Urinary bladder (tissue), 4 donors: ENCODE results near the gene CUL9. TPM values are rescaled to one million over a fixed set of nuclear protein-coding genes. Genes with fewer than 3 reads are reported as not detected.

ENCODE experiments used
- DNase-seq: peaks from one replicate; pipeline ENCODE4 v3.0.0-alpha.2; 2015; ENCODE audit errors: extremely low spot score
- H3K27ac ChIP-seq: one replicate; pipeline ENCODE4 v1.5.1; 2013; ENCODE audit warnings: low read depth, mild to moderate bottlenecking, moderate library complexity
- H3K36me3 ChIP-seq: one replicate; pipeline ENCODE4 v1.6.1; 2013; ENCODE audit warnings: mild to moderate bottlenecking, moderate library complexity; ENCODE audit not compliant: insufficient read depth
- H3K4me1 ChIP-seq: one replicate; pipeline ENCODE4 v1.6.1; 2013; ENCODE audit warnings: mild to moderate bottlenecking, moderate library complexity; ENCODE audit not compliant: insufficient read depth
- H3K4me3 ChIP-seq: one replicate; pipeline ENCODE4 v1.5.1; 2013; ENCODE audit warnings: low read depth, low read length
- WGBS: extraction: QIAGEN DNeasy Blood & Tissue Kit; methylation state at CpG from one replicate; pipeline ENCODE4 v1.1.7; 2013; 5-methylcytosine and 5-hydroxymethylcytosine counted together
- polyA plus RNA-seq: library from polyadenylated mRNA; stranded (reverse); fragments of 200-250 nt; gene quantifications from one replicate; pipeline ENCODE4 v1.2.3, GENCODE V29; 2013
- total RNA-seq: library from RNA; depleted of rRNA; stranded (reverse); fragments of >200 nt; gene quantifications from one replicate; pipeline ENCODE4 v1.2.3, GENCODE V29; 2014
- donor health status: healthy with polysubstance abuse.
- donor health status: healthy.

CUL9 gene
- total and polyA plus RNA-seq, 2 donors = 20.6 to 23.5 TPM

DNA sequence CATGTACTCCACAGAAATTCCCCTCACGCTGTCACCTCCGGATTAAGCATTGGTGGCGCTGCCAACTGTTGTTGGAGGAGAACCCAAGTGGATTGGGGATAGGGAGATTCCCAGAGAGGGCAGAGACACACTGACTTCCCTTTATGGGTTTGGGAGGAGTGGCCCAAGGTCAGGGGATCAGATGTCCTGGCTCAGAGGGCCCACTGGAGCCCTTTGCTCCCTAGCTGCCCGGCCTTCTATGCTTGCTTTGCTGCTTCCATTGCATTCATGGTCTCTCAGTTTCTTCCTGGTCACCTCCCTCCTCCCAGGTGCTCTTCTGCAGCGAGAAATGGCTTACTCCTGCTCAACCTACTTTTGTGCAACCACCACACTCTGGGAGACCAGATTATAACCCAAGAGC lies 14.3 kb downstream of the CUL9 start:
- H3K27ac ChIP-seq = no peak overlapping the region
- no peak overlapping the region for H3K4me3 ChIP-seq
- H3K36me3 ChIP-seq = peaks cover 7% of the 10 kb centered on the region
- H3K4me1 ChIP-seq = no peaks in the 10 kb centered on the region
- no peak for DNase-seq
- whole genome bisulfite sequencing = 83% methylated on average over 5 of the region's 5 CpGs

DNA sequence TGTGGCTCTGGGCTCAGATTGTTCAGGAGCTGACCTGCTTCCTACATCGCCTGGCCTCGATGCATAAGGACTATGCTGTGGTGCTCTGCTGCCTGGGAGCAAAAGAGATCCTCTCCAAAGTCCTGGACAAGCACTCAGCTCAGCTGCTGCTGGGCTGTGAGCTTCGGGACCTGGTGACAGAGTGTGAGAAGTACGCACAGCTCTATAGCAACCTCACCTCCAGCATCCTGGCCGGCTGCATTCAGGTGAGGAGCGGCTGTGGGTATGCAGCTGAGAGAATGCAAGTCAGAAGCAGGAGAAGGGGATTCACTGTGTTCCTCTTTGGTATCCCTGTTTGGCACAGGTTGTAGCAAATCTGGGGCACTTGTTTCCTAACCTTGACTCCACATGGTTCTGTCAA lies 17.9 kb downstream of the CUL9 start:
- Histone ChIP-seq H3K4me3 (no peak overlapping the region), H3K4me1 (no peaks in the 10 kb centered on the region), H3K36me3 (peaks cover 9% of the 10 kb centered on the region), H3K27ac (no peak overlapping the region)
- 92% methylated on average over 6 of the region's 6 CpGs for WGBS
- DNase-seq = no peak

DNA sequence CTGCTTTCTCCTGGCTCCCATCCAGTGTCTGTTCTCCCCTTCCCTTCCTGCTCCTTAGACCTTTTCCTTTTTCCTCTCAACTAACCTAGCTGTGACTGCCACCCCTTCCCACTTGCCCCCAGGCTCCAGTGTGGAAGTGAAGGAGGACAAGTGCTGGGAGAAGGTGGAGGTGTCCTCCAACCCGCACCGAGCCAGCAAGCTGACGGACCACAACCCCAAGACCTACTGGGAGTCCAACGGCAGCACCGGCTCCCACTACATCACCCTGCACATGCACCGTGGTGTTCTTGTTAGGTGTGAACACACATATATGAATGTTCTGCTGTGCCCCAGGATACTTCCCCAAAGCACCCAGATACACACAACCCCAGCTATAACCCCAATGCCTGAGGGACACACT lies 18.5 kb downstream of the CUL9 start:
- Histone ChIP-seq H3K4me1 (no peaks in the 10 kb centered on the region), H3K27ac (no peak overlapping the region), H3K36me3 (peaks cover 7% of the 10 kb centered on the region), H3K4me3 (no peak overlapping the region)
- DNase-seq = no peak
- WGBS = 91% methylated on average over 6 of the region's 6 CpGs

DNA sequence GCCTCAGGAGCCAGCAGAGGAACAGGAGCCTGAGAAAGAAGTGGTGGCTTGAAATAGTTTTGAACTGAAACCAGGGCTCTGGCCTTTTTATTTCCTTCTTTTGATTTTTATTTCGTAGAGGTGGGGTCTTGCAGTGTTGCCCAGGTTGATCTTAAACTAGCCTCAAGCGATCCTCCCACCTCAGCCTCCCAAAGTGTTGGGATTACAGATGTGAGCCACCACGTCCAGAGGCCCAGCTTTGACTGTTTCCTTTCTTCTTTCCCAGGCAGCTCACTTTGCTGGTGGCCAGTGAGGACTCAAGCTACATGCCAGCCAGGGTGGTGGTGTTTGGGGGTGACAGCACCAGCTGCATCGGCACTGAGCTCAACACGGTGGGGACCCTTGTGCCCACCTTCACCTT lies 20.5 kb downstream of the CUL9 start:
- no peak overlapping the region for H3K27ac ChIP-seq
- peaks cover 7% of the 10 kb centered on the region for H3K36me3 ChIP-seq
- H3K4me3 ChIP-seq = no peak overlapping the region
- 88% methylated on average over 5 of the region's 5 CpGs for whole genome bisulfite sequencing
- H3K4me1 ChIP-seq = no peaks in the 10 kb centered on the region
- DNase-seq = no peak

DNA sequence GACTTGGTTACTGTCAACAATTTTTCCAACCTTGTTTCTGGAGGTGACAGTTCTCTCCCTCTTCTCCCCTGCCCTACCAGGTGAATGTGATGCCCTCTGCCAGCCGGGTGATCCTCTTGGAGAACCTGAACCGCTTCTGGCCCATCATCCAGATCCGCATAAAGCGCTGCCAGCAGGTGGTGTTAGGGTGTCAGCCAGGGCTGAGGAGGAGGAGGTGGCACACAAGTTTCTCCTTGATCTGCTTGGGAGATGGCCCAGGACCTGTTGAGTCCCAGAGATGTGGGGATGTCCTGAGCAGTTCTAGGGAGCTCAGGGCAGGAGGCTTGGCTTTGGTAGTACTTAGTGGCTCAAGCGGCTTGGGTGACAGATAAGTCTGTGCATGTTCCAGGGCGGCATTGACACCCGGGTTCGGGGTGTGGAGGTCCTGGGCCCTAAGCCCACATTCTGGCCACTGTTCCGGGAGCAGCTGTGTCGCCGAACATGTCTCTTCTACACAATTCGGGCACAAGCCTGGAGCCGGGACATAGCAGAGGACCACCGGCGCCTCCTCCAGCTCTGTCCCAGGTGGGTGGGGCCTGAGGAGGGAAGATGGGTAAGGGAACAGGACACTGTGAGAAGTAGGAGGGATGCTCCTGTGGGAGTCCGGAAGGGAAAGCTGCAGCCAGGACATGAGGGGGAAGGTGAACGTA lies 21.2 kb downstream of the CUL9 start:
- no peak overlapping the region for H3K4me3 ChIP-seq
- no peak overlapping the region for H3K27ac ChIP-seq
- 92% methylated on average over 17 of the region's 17 CpGs for WGBS
- no peaks in the 10 kb centered on the region for H3K4me1 ChIP-seq
- DNase-seq = no peak
- H3K36me3 ChIP-seq = peaks cover 7% of the 10 kb centered on the region

DNA sequence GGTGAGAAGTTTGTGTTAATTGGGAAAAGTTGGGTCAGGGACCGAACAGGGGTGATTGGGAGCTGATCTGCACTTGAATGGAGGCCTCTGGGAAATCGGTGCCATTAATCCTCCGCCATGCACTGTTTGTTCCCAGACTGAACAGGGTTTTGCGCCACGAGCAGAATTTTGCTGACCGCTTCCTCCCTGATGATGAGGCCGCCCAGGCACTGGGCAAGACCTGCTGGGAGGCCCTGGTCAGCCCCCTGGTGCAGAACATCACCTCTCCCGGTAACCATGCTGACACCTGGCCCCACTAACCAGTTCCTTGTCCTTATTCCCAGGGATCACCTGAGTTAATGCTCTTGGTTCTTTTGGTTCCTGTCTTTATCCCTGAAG lies 21.7 kb downstream of the CUL9 start:
- Histone ChIP-seq H3K4me3 (no peak overlapping the region), H3K36me3 (peaks cover 3% of the 10 kb centered on the region), H3K4me1 (no peaks in the 10 kb centered on the region), H3K27ac (no peak overlapping the region)
- WGBS = 95% methylated on average over 8 of the region's 8 CpGs
- DNase-seq = no peak

DNA sequence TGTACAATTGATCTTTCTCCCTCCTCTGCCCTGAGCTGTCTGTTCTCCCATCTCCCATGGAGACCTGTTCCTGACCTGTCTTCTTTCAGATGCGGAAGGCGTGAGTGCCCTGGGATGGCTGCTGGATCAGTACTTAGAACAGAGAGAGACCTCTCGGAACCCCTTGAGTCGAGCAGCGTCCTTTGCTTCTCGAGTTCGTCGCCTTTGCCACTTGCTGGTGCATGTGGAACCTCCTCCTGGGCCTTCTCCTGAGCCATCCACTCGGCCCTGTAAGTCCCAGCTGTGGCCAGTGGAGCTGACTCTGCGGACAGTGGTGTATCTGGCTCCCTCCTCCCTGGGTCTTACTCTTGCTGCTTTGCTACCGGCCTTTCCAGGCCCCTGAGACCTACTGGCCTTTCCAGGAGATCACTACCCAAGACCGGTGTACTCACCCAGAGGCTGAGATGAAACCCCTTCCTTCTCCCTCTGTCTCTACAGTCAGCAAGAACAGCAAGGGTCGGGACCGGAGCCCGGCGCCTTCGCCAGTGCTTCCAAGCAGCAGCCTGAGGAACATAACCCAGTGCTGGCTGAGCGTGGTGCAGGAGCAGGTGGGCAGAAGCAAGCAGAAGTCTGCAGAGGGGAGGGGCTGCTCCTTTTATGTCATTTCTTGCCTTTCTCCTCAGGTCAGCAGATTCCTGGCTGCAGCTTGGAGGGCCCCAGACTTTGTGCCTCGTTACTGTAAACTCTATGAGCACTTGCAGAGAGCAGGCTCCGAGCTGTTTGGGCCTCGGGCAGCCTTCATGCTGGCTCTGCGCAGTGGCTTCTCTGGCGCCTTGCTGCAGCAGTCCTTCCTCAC lies 22.5 kb downstream of the CUL9 start:
- 93% methylated on average over 23 of the region's 23 CpGs for WGBS
- Histone ChIP-seq H3K4me1 (no peaks in the 10 kb centered on the region), H3K27ac (no peak overlapping the region), H3K4me3 (no peak overlapping the region), H3K36me3 (peaks cover 3% of the 10 kb centered on the region)
- DNase-seq = no peak

DNA sequence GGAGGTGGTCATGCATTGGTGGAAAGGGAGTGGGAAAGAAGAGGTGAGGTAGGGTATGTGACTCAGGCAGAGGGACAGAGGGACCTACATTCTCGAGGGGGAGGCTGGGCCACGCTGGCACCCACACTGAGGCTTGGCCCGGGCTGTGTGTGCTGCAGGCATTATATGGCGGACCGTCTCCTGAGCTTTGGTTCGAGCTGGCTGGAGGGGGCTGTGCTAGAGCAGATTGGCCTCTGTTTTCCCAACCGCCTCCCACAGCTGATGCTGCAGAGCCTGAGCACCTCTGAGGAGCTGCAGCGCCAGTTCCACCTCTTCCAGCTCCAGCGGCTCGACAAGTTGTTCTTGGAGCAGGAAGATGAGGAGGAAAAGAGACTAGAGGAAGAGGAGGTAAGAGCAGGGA lies 23.9 kb downstream of the CUL9 start:
- Histone ChIP-seq H3K4me3 (no peak overlapping the region), H3K27ac (no peak overlapping the region), H3K36me3 (peaks cover 3% of the 10 kb centered on the region), H3K4me1 (no peaks in the 10 kb centered on the region)
- WGBS = 93% methylated on average over 10 of the region's 10 CpGs
- no peak for DNase-seq

DNA sequence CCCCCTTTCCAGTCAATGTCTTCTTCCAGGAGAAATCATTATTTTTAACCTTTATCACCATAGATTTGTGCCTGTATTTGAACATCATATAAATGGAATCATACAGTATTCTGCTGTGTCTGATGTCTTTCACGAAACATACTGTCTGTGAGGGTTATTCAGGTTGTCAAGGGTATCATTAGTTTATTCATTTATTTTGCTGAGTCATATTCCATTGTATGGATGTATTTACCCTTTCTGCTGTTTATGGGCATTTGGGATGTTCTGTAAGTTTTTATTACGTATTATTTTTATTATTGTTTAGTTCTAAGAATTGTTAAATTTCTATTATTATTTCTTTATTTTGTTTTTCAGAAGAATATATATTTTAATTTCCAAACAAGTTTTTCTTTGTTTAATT lies 25.3 kb downstream of the CUL9 start:
- DNase-seq = no peak
- Histone ChIP-seq H3K36me3 (peaks cover 3% of the 10 kb centered on the region), H3K4me1 (no peaks in the 10 kb centered on the region), H3K27ac (no peak overlapping the region), H3K4me3 (no peak overlapping the region)
- WGBS = 93% methylated on average over 2 of the region's 2 CpGs

DNA sequence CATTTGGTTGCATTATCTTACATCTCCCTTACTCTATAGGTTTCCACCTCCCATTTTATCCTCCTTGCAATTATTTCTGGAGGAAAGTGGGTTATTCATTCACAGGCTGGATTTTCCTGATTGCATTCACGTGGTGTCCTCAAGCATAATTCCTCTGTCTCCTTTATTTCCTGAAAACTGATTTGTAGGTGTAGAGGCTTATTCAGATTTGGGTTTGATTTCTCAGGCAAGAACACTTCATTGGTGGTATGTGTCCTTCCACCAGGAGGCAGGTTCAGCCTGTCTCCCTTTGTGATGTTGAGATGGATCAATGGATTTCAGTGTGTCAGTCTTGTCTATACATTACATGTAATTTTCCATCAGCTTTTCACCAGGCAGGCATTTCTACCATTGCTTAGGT lies 30.0 kb downstream of the CUL9 start:
- no peak for DNase-seq
- Histone ChIP-seq H3K27ac (no peak overlapping the region), H3K36me3 (peaks cover 3% of the 10 kb centered on the region), H3K4me3 (no peak overlapping the region), H3K4me1 (no peaks in the 10 kb centered on the region)
- 86% methylated on average over 1 of the region's 1 CpG for WGBS

DNA sequence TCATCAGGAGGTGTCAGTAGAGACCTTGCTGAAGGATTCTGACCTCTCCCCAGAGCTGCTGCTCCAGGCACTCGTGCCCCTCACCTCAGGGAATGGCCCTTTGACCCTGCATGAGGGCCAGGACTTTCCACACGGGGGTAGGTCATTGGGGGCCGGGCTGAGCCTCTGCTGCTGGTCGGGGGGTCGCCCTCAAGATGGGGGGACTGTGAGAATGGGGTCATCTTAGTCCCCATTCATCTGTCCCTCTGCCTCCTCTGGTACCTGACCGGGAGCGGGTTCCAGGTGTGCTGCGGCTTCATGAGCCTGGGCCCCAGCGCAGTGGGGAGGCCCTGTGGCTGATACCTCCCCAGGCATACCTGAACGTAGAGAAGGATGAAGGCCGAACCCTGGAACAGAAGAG lies 31.4 kb downstream of the CUL9 start:
- Histone ChIP-seq H3K4me3 (no peak overlapping the region), H3K27ac (no peak overlapping the region), H3K4me1 (no peaks in the 10 kb centered on the region), H3K36me3 (peaks cover 3% of the 10 kb centered on the region)
- no peak for DNase-seq
- 87% methylated on average over 11 of the region's 11 CpGs for WGBS

DNA sequence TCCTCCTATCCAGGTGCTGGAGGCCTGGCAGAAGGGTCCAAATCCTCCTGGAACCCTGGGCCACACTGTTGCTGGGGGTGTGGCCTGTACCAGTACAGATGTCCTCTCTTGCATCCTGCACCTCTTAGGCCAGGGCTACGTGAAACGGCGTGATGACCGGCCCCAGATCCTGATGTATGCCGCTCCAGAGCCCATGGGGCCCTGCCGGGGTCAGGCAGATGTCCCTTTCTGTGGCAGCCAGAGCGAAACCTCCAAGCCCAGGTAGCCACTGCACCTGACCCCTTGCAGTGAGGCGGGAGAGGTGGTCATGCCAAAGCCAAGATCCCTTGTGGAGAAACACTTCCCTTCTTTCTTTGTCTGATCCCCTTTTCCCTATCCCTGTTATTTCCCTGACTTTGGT lies 33.1 kb downstream of the CUL9 start:
- Histone ChIP-seq H3K36me3 (peaks cover 3% of the 10 kb centered on the region), H3K4me1 (no peaks in the 10 kb centered on the region)

DNA sequence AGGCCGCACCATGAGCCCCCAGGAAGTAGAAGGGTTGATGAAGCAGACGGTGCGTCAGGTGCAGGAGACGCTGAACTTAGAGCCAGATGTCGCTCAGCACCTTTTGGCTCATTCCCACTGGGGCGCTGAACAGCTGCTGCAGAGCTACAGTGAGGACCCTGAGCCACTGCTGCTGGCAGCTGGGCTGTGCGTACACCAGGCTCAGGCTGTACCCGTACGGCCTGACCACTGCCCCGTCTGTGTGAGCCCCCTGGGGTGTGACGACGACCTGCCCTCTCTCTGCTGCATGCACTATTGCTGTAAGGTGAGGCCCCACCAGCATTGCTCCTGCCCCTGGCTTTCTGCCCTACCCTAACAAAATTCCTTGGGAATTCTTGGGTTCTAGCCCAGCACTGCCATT lies 34.2 kb downstream of the CUL9 start:
- Histone ChIP-seq H3K4me1 (no peaks in the 10 kb centered on the region), H3K4me3 (no peak overlapping the region), H3K27ac (no peak overlapping the region), H3K36me3 (peaks cover 3% of the 10 kb centered on the region)
- DNase-seq = no peak
- WGBS = 91% methylated on average over 12 of the region's 12 CpGs

More for the DNA sequence above, 33.1 kb downstream of the CUL9 start:
- H3K27ac ChIP-seq = no peak overlapping the region
- DNase-seq = no peak
- H3K4me3 ChIP-seq = no peak overlapping the region
- 94% methylated on average over 8 of the region's 8 CpGs for WGBS

DNA sequence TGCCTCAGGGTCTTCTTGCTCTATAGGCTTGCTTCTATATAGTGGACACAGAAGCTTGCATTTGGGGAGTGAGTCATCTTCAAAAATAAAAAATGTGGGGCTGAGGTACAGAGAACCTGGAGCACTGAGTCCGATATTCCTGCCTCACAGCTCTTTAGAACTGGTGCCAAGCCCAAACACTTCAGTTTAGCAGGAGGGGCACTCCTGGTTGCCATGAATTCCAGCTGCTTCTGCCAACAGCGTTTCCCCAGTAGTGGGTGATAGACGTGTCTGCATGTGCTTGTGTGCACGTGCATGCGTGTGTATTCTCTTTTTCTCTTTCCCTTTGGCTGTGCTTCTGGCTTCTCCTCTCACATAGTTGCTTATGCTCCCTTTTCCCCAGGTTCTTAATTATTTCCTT lies 35.4 kb downstream of the CUL9 start:
- Histone ChIP-seq H3K36me3 (peaks cover 3% of the 10 kb centered on the region), H3K4me1 (no peaks in the 10 kb centered on the region), H3K27ac (no peak overlapping the region), H3K4me3 (no peak overlapping the region)
- 88% methylated on average over 5 of the region's 5 CpGs for WGBS
- DNase-seq = no peak
